Measurements from ENCODE around the gene PUS1.
"Not testable (repeated sequence)": the region's sequence is repeated elsewhere in the genome, so short reads cannot be mapped to it uniquely, and the experiment has no call there.

The PUS1 gene

GRCh38 chr12:131928711-131929580 is at the start of gene PUS1:
Gene PUS1 (plus strand): TSS chr12:131929276. CDS start chr12:131929723, 447 bp downstream.
- no peak for TF ChIP-seq CTCF (IDR thresholded peaks at IDR 0.05; ENCODE audit: extremely low read depth, insufficient read depth, missing control alignments)
- peak; percentile 99 for DNase-seq (ENCODE audit: low spot score)
- in situ Hi-C loops (cut with MboI; ENCODE audit: low pct_unique_long_range_greater_than_20kb, low sequenced_read_pairs, unreplicated experiment) = no loop called here

DNA sequence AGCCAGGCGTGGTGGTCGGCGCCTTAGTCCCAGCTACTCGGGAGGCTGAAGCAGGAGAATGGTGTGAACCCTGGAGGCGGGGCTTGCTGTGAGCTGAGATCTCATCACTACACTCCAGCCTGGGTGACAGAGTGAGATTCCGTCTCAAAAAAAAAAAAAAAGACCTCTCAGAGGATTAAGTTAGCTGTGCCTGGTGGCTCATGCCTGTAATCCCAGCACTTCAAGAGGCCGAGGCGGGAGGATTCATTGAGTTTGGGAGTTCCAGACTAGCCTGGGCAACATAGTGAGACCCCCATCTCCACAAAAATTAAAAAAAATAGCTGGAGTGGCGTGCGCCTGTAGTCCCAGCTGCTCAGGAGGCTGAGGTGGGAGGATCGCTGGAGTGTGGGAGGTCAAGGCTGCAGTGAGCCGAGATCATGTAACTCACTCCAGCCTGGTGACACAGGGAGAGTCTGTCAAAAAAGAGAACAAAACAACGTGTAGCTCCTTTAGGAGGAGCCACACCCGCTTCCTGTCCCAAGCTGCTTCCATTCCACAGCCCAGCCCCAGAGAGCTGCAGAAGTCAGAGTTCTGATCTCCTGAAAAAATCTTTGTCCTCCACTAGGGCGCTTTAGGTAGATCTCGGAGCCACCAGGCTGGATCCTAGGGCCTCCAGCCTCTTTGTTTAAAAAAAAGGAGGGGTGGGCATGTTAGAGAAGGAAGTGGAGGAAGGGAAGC is 46.1 kb upstream of the PUS1 start:
- in situ Hi-C loops (cut with MboI; ENCODE audit: low pct_unique_long_range_greater_than_20kb, low sequenced_read_pairs, unreplicated experiment) = no loop called here
- DNase-seq (ENCODE audit: low spot score) = no peak
- TF ChIP-seq CTCF (IDR thresholded peaks at IDR 0.05; ENCODE audit: extremely low read depth, insufficient read depth, missing control alignments) = no peak

DNA sequence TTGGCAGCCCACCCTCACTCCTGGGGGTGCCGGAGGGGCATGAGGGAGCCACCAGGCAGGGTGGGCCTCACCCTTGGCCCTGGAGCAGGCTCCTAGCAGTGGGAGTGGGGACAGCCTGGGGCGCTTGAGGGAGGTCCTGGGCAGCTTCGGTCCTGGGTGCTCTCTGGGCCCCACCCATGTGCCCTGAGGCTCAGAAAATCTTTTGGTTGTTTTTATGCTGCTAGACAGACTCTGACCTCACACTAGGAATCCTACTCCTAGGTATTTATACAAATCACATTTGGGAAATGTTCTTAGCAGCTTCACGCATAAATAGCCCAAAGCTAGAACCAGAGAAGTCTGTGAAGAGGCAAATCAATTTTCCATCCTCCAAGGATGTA is 45.6 kb upstream of the PUS1 start:
- DNase-seq (ENCODE audit: low spot score) = no peak
- no peak for TF ChIP-seq CTCF (IDR thresholded peaks at IDR 0.05; ENCODE audit: extremely low read depth, insufficient read depth, missing control alignments)
- in situ Hi-C loops (cut with MboI; ENCODE audit: low pct_unique_long_range_greater_than_20kb, low sequenced_read_pairs, unreplicated experiment) = no loop called here

- in situ Hi-C loops (cut with MboI; ENCODE audit: low pct_unique_long_range_greater_than_20kb, low sequenced_read_pairs, unreplicated experiment); DNase-seq (ENCODE audit: low spot score): not testable (repeated sequence)
These were observed 44.0 kb upstream of the PUS1 start for GRCh38 chr12:131885076-131885475.

DNA sequence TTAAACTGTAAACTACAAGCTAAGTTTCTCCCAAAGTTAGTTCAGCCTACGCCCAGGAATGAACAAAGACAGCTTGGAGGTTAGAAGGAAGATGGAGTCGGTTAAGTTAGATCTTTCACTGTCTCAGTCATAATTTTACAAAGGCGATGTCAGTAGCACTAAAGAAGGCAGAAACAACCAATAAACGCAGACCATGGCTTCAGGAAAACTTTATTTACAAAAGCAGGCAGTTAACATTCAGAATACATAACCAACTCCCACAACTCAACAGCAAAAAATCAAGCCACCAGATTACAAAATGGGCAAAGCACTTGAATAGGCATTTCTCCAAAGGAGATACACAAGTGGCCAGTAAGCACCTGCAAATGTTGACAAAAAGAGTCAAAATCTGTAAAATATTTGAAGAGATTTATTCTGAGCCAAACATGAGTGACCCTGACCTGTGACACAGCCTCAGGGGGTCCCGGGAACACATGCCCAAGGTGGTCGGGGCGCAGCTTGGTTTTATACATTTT is 43.5 kb upstream of the PUS1 start:
- DNase-seq (ENCODE audit: low spot score) = no peak
- no peak for TF ChIP-seq CTCF (IDR thresholded peaks at IDR 0.05; ENCODE audit: extremely low read depth, insufficient read depth, missing control alignments)
- in situ Hi-C loops (cut with MboI; ENCODE audit: low pct_unique_long_range_greater_than_20kb, low sequenced_read_pairs, unreplicated experiment) = no loop called here

GRCh38 chr12:131891722-131892121 is 37.4 kb upstream of the PUS1 start:
- DNase-seq (ENCODE audit: low spot score); in situ Hi-C loops (cut with MboI; ENCODE audit: low pct_unique_long_range_greater_than_20kb, low sequenced_read_pairs, unreplicated experiment): not testable (repeated sequence)

- TF ChIP-seq CTCF (IDR thresholded peaks at IDR 0.05; ENCODE audit: extremely low read depth, insufficient read depth, missing control alignments) = no peak
- in situ Hi-C loops (cut with MboI; ENCODE audit: low pct_unique_long_range_greater_than_20kb, low sequenced_read_pairs, unreplicated experiment) = no loop called here
- DNase-seq (ENCODE audit: low spot score) = no peak
These were observed 36.1 kb upstream of the PUS1 start for GRCh38 chr12:131892711-131893604.

All from GM13977 (cell line).